ENCODE results near the gene HSD11B1. TPM values are rescaled to one million over a fixed set of nuclear protein-coding genes. Genes with fewer than 3 reads are reported as not detected.

The HSD11B1 gene
- total RNA-seq, 2 donors from 2014 or later: 9.3 to 29.1 TPM

- no peaks in the 10 kb centered on the region for H3K4me1 ChIP-seq (replicated peaks)
- H3K9me3 ChIP-seq: no peaks in the 10 kb centered on the region
- no peak overlapping the region for H3K27ac ChIP-seq
- no peaks in the 10 kb centered on the region for H3K27me3 ChIP-seq (replicated peaks; ENCODE audit: insufficient read depth)
- DNase-seq (ENCODE audit: low spot score): no peak
- intact Hi-C loops (cut with DNase I): no loop called here
- peak; percentile 43 for TF ChIP-seq POLR2AphosphoS5 (IDR thresholded peaks at IDR 0.05)
- no peak for TF ChIP-seq CTCF (IDR thresholded peaks at IDR 0.05)
- no peak for TF ChIP-seq POLR2A (IDR thresholded peaks at IDR 0.05)
- no peaks in the 10 kb centered on the region for H3K36me3 ChIP-seq
- H3K4me3 ChIP-seq: no peak overlapping the region
Observed at GRCh38 chr1:209715314-209715713, 10.7 kb downstream of the HSD11B1 start.

- no peak for TF ChIP-seq CTCF (IDR thresholded peaks at IDR 0.05)
- Histone ChIP-seq H3K27me3 (replicated peaks; ENCODE audit: insufficient read depth) (no peaks in the 10 kb centered on the region), H3K36me3 (no peaks in the 10 kb centered on the region), H3K4me1 (replicated peaks) (no peaks in the 10 kb centered on the region), H3K4me3 (no peak overlapping the region), H3K9me3 (no peaks in the 10 kb centered on the region), H3K27ac (no peak overlapping the region)
- no peak for DNase-seq (ENCODE audit: low spot score)
- 78% methylated on average over 2 of the region's 2 CpGs for WGBS
- intact Hi-C loops (cut with DNase I): no loop called here
Observed at GRCh38 chr1:209717818-209718217, 13.2 kb downstream of the HSD11B1 start.

GRCh38 chr1:209720326-209720725 is 15.7 kb downstream of the HSD11B1 start:
- WGBS: 73% methylated on average over 4 of the region's 4 CpGs
- Histone ChIP-seq H3K27me3 (replicated peaks; ENCODE audit: insufficient read depth) (no peaks in the 10 kb centered on the region), H3K4me1 (replicated peaks) (no peaks in the 10 kb centered on the region), H3K9me3 (no peaks in the 10 kb centered on the region), H3K27ac (no peak overlapping the region), H3K36me3 (no peaks in the 10 kb centered on the region), H3K4me3 (no peak overlapping the region)
- intact Hi-C loops (cut with DNase I): no loop called here
- DNase-seq (ENCODE audit: low spot score): no peak
- TF ChIP-seq CTCF (IDR thresholded peaks at IDR 0.05) (no peak), POLR2A (IDR thresholded peaks at IDR 0.05) (no peak), POLR2AphosphoS5 (IDR thresholded peaks at IDR 0.05) (no peak)

- intact Hi-C loops (cut with DNase I): no loop called here
- no peaks in the 10 kb centered on the region for H3K27me3 ChIP-seq (replicated peaks; ENCODE audit: insufficient read depth)
- DNase-seq (ENCODE audit: low spot score): no peak
- H3K4me3 ChIP-seq: no peak overlapping the region
- TF ChIP-seq POLR2A (IDR thresholded peaks at IDR 0.05): no peak
- TF ChIP-seq POLR2AphosphoS5 (IDR thresholded peaks at IDR 0.05): no peak
- TF ChIP-seq CTCF (IDR thresholded peaks at IDR 0.05): no peak
- H3K36me3 ChIP-seq: no peaks in the 10 kb centered on the region
- H3K9me3 ChIP-seq: no peaks in the 10 kb centered on the region
- H3K4me1 ChIP-seq (replicated peaks): no peaks in the 10 kb centered on the region
- 67% methylated on average over 2 of the region's 2 CpGs for WGBS
- H3K27ac ChIP-seq: no peak overlapping the region
Observed at GRCh38 chr1:209720826-209721225, 16.2 kb downstream of the HSD11B1 start.

- Histone ChIP-seq H3K27me3 (replicated peaks; ENCODE audit: insufficient read depth) (no peaks in the 10 kb centered on the region), H3K36me3 (no peaks in the 10 kb centered on the region), H3K9me3 (no peaks in the 10 kb centered on the region), H3K4me3 (no peak overlapping the region), H3K4me1 (replicated peaks) (no peaks in the 10 kb centered on the region), H3K27ac (no peak overlapping the region)
- TF ChIP-seq CTCF (IDR thresholded peaks at IDR 0.05) (no peak), POLR2A (IDR thresholded peaks at IDR 0.05) (no peak), POLR2AphosphoS5 (IDR thresholded peaks at IDR 0.05) (no peak)
- 89% methylated on average over 1 of the region's 1 CpG for WGBS
- no peak for DNase-seq (ENCODE audit: low spot score)
- intact Hi-C loops (cut with DNase I): no loop called here
Observed at GRCh38 chr1:209721323-209721722, 16.7 kb downstream of the HSD11B1 start.
